ENCODE results near the gene KRT10. TPM values are rescaled to one million over a fixed set of nuclear protein-coding genes. Genes with fewer than 3 reads are reported as not detected.

Gene KRT10
- total RNA-seq, 1 donor from 2014 or later: 52.9 TPM

GRCh38 chr17:40796846-40797245, 25.6 kb downstream of the KRT10 start:
- H3K27ac Mint-ChIP-seq (ENCODE audit: unreplicated experiment): no peak overlapping the region
- DNase-seq (ENCODE audit: low spot score): no peak
- TF ChIP-seq CTCF (IDR thresholded peaks at IDR 0.05): no peak
- no peaks in the 10 kb centered on the region for H3K9me3 Mint-ChIP-seq (ENCODE audit: low read depth)
- H3K4me3 Mint-ChIP-seq (ENCODE audit: unreplicated experiment): no peak overlapping the region
- peaks cover under 1% of the 10 kb centered on the region for H3K4me1 Mint-ChIP-seq (ENCODE audit: low read depth)
- peaks cover 43% of the 10 kb centered on the region for H3K27me3 Mint-ChIP-seq (ENCODE audit: low read depth)
- H3K36me3 Mint-ChIP-seq (ENCODE audit: low read depth): no peaks in the 10 kb centered on the region

- TF ChIP-seq CTCF (IDR thresholded peaks at IDR 0.05): no peak
- Mint-ChIP-seq H3K27ac (ENCODE audit: unreplicated experiment) (no peak overlapping the region), H3K4me3 (ENCODE audit: unreplicated experiment) (no peak overlapping the region), H3K9me3 (ENCODE audit: low read depth) (no peaks in the 10 kb centered on the region), H3K36me3 (ENCODE audit: low read depth) (no peaks in the 10 kb centered on the region), H3K27me3 (ENCODE audit: low read depth) (peaks cover 43% of the 10 kb centered on the region), H3K4me1 (ENCODE audit: low read depth) (peaks cover 14% of the 10 kb centered on the region)
- DNase-seq (ENCODE audit: low spot score): no peak
Measured at GRCh38 chr17:40795019-40795667, 27.3 kb downstream of the KRT10 start.

- Mint-ChIP-seq H3K27ac (ENCODE audit: unreplicated experiment) (no peak overlapping the region), H3K4me1 (ENCODE audit: low read depth) (peaks cover 14% of the 10 kb centered on the region), H3K27me3 (ENCODE audit: low read depth) (peaks cover 43% of the 10 kb centered on the region), H3K9me3 (ENCODE audit: low read depth) (no peaks in the 10 kb centered on the region), H3K4me3 (ENCODE audit: unreplicated experiment) (no peak overlapping the region), H3K36me3 (ENCODE audit: low read depth) (no peaks in the 10 kb centered on the region)
- DNase-seq (ENCODE audit: low spot score): no peak
- TF ChIP-seq CTCF (IDR thresholded peaks at IDR 0.05): no peak
Measured at GRCh38 chr17:40794466-40794865, 27.9 kb downstream of the KRT10 start.

- no peak for DNase-seq (ENCODE audit: low spot score)
- no peak overlapping the region for H3K27ac Mint-ChIP-seq (ENCODE audit: unreplicated experiment)
- H3K9me3 Mint-ChIP-seq (ENCODE audit: low read depth): no peaks in the 10 kb centered on the region
- H3K4me1 Mint-ChIP-seq (ENCODE audit: low read depth): peaks cover 14% of the 10 kb centered on the region
- no peaks in the 10 kb centered on the region for H3K36me3 Mint-ChIP-seq (ENCODE audit: low read depth)
- peaks cover 40% of the 10 kb centered on the region for H3K27me3 Mint-ChIP-seq (ENCODE audit: low read depth)
- no peak for TF ChIP-seq CTCF (IDR thresholded peaks at IDR 0.05)
- no peak overlapping the region for H3K4me3 Mint-ChIP-seq (ENCODE audit: unreplicated experiment)
Measured at GRCh38 chr17:40793832-40794231, 28.6 kb downstream of the KRT10 start.

- H3K27ac Mint-ChIP-seq (ENCODE audit: unreplicated experiment): no peak overlapping the region
- TF ChIP-seq CTCF (IDR thresholded peaks at IDR 0.05): peak; percentile 80
- H3K27me3 Mint-ChIP-seq (ENCODE audit: low read depth): peaks cover 36% of the 10 kb centered on the region
- H3K4me3 Mint-ChIP-seq (ENCODE audit: unreplicated experiment): no peak overlapping the region
- no peaks in the 10 kb centered on the region for H3K36me3 Mint-ChIP-seq (ENCODE audit: low read depth)
- DNase-seq (ENCODE audit: low spot score): no peak
- no peaks in the 10 kb centered on the region for H3K9me3 Mint-ChIP-seq (ENCODE audit: low read depth)
- peaks cover 14% of the 10 kb centered on the region for H3K4me1 Mint-ChIP-seq (ENCODE audit: low read depth)
Measured at GRCh38 chr17:40791787-40792436, 30.5 kb downstream of the KRT10 start.
